Stimulated activated memory B cell treated with anti-CD40 and anti-IgM and Interleukin-4, amounts not matched to agents 10 μg/mL and 1 μg/mL and 100 μg/mL, for 72 hours (primary cell): ENCODE results near the gene TRPM3.

ENCODE experiments used
- ATAC-seq: fragments of 150-1000 bp; cut with Tn5 transposase; 2 replicates; pipeline ENCODE4 v1.10.0; 2021
- H3K27ac Mint-ChIP-seq: one replicate; pipeline ENCODE4 v1.8.0; 2022; ENCODE audit warnings: mild to moderate bottlenecking, mixed read lengths
- H3K27me3 Mint-ChIP-seq: one replicate; pipeline ENCODE4 v1.8.0; 2022; ENCODE audit warnings: mixed read lengths
- H3K36me3 Mint-ChIP-seq: one replicate; pipeline ENCODE4 v1.8.0; 2022; ENCODE audit warnings: mixed read lengths
- H3K4me1 Mint-ChIP-seq: one replicate; pipeline ENCODE4 v1.8.0; 2022; ENCODE audit warnings: mixed read lengths
- H3K4me3 Mint-ChIP-seq: one replicate; pipeline ENCODE4 v1.8.0; 2022; ENCODE audit warnings: mild to moderate bottlenecking, moderate library complexity, mixed read lengths
- H3K9me3 Mint-ChIP-seq: one replicate; pipeline ENCODE4 v1.8.0; 2022; ENCODE audit warnings: mixed read lengths

TRPM3 gene

DNA sequence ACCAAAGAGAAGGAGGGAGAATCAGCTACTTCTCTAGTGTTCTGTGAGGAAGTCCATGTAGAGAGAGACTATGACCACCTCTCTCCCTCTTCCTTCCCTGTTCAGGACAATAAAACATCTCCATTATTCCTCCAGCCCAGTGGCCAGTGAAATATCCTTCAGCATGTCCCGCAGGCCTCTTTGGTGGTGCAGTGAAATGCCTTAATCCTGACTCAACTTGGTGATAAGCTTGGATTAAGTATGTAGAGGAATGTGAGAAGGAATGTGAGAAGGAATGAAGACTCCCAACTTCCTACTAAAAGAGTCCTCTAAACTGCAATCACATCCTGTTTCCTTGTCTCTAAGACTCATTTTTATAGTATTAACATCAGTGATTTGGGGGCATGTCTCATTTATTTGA, 167.3 kb downstream of the TRPM3 start:
- Mint-ChIP-seq H3K4me3 (no peak overlapping the region), H3K27me3 (no peaks in the 10 kb centered on the region), H3K27ac (no peak overlapping the region), H3K9me3 (no peaks in the 10 kb centered on the region), H3K36me3 (no peaks in the 10 kb centered on the region), H3K4me1 (no peaks in the 10 kb centered on the region)
- no peak for ATAC-seq

DNA sequence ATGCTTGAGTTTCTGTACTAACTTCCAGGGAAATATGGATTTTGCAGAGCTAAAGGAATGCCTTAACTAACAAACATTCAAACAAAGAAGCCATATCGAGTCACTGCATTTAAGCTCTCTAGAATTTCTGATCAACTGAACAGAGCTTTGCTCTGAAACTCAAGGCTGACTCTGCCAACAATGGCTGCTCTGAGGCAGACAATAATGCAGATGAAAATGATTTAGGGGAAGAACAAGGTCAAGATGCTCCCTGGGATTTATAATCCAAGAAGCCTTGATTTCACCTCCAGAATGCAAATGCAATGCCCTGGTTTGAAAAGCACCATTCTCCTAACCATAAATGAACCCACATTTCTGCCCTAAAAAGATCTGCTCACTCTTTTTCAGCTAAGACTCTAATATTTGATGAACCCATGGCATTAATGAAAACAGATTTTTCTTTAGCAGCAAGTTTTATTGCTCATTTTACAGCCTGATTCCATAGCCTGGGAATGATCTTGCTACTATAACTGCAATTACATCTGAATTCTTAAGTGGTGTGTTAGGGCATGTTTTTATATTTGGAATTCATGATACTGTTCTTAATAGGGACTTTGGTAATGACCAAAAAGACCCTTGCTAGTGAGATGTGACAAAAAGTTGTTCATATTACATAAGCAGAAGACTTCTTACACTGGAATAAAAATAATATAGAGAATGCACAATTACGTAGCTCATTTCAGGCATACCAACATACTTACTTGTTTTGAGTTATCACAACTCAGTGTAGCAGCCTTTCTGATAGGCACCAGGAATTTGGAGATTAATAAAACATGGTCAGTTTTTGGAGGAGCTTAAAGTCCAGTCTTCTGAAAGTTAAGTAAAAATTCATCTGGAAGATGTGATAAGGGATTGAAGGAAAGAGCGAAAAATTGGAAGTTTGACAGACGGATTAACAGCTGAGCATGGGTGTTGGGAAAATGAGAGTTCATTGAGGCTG, 169.4 kb downstream of the TRPM3 start:
- Mint-ChIP-seq H3K9me3 (no peaks in the 10 kb centered on the region), H3K36me3 (no peaks in the 10 kb centered on the region), H3K27ac (no peak overlapping the region), H3K27me3 (no peaks in the 10 kb centered on the region), H3K4me3 (no peak overlapping the region), H3K4me1 (no peaks in the 10 kb centered on the region)
- no peak for ATAC-seq

DNA sequence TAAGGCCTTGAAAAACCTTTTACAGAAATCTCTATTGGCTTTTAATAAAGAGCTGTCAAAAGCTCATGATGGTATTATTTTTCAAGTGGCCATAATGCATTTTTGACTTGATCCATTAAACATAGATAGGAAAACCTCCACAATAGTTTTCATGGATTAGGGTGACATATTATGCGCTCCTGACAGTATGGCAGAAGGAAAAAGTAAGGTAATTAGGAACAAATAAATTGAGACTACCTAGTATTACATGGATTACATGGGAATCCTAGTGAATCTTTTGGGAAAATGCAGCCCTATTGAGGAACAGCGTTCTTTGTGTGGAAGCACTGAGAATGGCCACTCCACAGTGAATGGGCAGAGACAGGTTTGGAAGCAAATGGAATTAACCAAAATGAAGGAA, 171.2 kb downstream of the TRPM3 start:
- Mint-ChIP-seq H3K36me3 (no peaks in the 10 kb centered on the region), H3K4me3 (no peak overlapping the region), H3K27me3 (no peaks in the 10 kb centered on the region), H3K27ac (no peak overlapping the region), H3K9me3 (no peaks in the 10 kb centered on the region), H3K4me1 (no peaks in the 10 kb centered on the region)
- no peak for ATAC-seq

DNA sequence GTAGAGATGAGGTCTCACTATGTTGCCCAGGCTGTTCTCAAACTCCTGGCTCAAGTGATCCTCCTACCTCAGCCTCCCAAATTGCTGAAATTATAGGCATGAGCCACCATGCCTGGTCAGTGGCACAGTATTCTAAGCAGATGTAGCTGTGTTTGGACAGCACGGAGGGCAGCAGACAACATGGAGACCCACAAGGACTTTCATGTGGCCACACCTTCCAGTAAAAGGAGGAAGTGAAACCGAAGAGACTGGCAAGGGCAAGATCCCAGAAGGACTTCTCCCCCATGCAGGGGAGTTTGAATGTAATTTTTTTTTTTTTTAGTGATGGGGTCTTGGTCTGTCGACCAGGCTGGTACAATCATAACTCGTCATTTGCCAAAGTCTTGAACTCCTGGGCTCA, 172.2 kb downstream of the TRPM3 start:
- Mint-ChIP-seq H3K4me3 (no peak overlapping the region), H3K27me3 (no peaks in the 10 kb centered on the region), H3K27ac (no peak overlapping the region), H3K9me3 (no peaks in the 10 kb centered on the region), H3K4me1 (no peaks in the 10 kb centered on the region), H3K36me3 (no peaks in the 10 kb centered on the region)
- no peak for ATAC-seq

DNA sequence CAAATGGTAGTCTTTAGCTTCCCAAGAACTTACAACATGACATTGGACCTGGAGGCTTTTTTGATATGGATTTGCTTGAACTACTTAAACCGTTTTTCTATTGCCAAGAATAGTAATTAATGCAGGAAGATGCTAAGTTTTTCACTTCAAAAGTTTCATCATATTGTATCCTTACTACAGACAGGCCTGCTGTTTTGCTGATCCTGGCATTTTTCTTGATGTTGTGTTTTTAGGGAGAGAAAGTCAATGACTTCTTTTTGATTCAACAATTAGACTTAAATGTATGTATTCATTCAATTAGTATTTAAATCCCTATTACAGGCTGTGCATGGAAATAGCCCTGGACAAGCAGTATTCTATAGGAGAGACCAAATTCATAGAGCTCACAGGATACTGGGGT, 172.7 kb downstream of the TRPM3 start:
- no peaks in the 10 kb centered on the region for H3K4me1 Mint-ChIP-seq
- H3K27me3 Mint-ChIP-seq: no peaks in the 10 kb centered on the region
- H3K9me3 Mint-ChIP-seq: no peaks in the 10 kb centered on the region
- no peak overlapping the region for H3K27ac Mint-ChIP-seq
- H3K4me3 Mint-ChIP-seq: no peak overlapping the region
- no peaks in the 10 kb centered on the region for H3K36me3 Mint-ChIP-seq
- ATAC-seq: no peak

DNA sequence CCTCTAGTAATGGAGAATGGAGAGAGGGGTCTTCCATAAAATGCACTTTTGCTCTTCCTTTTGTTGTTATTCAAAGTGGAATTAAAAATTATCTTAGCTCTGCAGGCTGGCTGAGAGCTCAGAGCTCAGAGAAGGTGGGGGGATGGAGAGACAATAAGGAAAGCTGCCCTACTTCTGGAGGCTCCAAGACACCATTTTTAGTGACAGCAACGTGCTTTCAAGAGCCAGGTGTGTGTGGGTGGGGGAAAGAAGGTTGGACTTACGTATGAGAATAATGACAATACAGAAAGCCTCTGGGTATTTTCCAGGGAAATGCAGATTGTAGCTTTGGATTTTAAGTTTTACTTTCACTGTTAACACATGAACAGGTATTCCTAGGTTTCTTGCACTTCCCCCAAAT, 173.9 kb downstream of the TRPM3 start:
- no peak for ATAC-seq
- no peaks in the 10 kb centered on the region for H3K27me3 Mint-ChIP-seq

DNA sequence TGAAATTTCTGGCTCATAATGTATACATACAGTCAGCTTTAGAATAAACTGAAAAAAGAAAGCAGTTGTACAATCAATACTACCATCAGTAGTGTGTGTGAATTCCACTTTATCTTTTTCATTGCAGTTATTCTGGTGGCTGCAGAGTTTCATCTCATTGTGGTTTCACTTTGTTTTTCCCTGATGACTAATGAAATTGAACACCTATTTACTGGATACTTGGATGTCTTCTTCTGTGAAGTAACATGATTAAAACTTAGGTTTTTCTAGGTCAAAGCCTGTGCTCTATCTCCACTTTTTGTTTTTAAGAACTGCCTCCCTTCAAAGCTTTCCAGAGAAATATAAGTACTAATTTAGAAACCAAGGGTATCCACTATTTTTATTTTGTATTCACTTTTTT, 174.3 kb downstream of the TRPM3 start:
- no peaks in the 10 kb centered on the region for H3K27me3 Mint-ChIP-seq
- no peaks in the 10 kb centered on the region for H3K9me3 Mint-ChIP-seq
- H3K27ac Mint-ChIP-seq: no peak overlapping the region
- H3K4me3 Mint-ChIP-seq: no peak overlapping the region
- H3K36me3 Mint-ChIP-seq: no peaks in the 10 kb centered on the region
- H3K4me1 Mint-ChIP-seq: no peaks in the 10 kb centered on the region
- ATAC-seq: no peak

More for the DNA sequence above, 173.9 kb downstream of the TRPM3 start:
- Mint-ChIP-seq H3K36me3 (no peaks in the 10 kb centered on the region), H3K9me3 (no peaks in the 10 kb centered on the region), H3K27ac (no peak overlapping the region), H3K4me1 (no peaks in the 10 kb centered on the region), H3K4me3 (no peak overlapping the region)

DNA sequence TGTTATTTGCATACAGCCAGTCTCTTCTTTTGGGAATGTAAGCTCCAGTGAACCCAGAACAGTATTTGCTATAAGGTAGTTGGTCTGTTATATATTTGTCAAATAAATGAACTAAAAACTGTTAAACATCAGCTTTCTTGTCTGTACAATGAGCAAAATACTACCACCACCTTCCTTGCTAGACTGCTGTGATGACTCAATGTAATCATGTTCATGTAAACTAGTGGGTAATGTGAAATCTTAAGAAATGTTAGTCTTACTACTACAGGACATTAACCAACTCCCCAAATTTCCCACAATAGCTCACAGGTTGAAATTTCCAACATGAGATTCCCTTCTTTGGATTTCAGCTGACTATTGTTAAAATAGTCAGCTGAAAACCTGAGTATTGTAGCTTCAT, 176.1 kb downstream of the TRPM3 start:
- Mint-ChIP-seq H3K27ac (no peak overlapping the region), H3K9me3 (no peaks in the 10 kb centered on the region), H3K4me1 (no peaks in the 10 kb centered on the region), H3K36me3 (no peaks in the 10 kb centered on the region), H3K27me3 (no peaks in the 10 kb centered on the region), H3K4me3 (no peak overlapping the region)
- no peak for ATAC-seq

DNA sequence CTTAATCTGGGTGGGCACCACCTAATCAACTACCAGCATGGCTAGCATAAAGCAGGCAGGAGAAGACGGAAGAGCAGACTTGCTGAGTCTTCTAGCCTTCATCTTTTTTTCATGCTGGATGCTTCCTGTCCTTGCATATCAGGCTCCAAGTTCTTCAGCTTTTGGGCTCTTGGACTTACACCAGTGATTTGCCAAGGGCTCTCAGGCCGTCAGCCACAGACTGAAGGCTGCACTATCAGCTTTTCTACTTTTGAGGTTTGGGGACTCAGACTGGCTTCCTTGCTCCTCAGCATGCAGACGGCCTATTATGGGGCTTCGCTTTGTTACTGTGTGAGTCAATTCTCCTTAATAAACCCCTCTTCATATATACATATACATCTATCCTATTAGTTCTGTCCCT, 180.2 kb downstream of the TRPM3 start:
- no peaks in the 10 kb centered on the region for H3K9me3 Mint-ChIP-seq
- H3K27me3 Mint-ChIP-seq: no peaks in the 10 kb centered on the region
- no peaks in the 10 kb centered on the region for H3K36me3 Mint-ChIP-seq
- H3K27ac Mint-ChIP-seq: no peak overlapping the region
- H3K4me3 Mint-ChIP-seq: no peak overlapping the region
- ATAC-seq: no peak
- no peaks in the 10 kb centered on the region for H3K4me1 Mint-ChIP-seq

DNA sequence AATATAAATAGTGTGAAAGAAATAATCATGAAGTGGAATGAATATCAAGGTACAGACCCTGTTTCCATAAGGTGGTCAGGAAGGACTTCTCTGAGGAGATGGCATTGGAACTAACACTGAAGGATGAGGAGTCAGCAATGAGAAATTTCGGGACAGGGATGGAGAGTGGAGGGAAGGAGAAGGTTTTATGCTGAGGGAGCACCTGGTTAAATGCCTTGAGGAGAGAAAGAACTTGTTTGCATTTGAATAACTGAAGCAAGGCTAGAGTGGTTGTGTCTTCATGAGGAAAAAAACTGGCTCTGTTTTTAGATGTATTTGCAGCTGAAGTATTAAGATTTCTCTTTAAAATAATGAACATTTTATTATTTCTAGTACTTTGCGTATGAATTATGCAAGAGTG, 180.8 kb downstream of the TRPM3 start:
- ATAC-seq: no peak
- no peaks in the 10 kb centered on the region for H3K36me3 Mint-ChIP-seq

DNA sequence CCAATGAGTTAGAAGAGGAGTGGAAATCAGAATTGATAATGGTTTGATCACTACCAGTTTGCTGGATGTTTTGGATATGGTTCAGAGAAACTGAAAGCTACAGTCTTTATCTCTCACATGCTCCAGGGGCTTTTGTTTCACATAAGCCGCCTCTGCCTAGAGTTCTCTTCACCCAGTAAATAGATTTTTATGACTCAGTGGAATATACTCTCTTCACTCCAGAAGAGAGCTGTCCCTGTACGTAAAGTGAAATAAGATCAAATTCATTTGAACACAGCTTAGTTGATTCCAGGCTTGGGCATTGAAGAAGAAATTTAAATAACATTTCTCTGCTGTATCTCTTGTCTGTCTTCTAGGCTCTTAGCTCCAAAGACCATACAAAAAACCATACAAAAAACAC, 184.9 kb downstream of the TRPM3 start:
- ATAC-seq: no peak
- Mint-ChIP-seq H3K4me3 (no peak overlapping the region), H3K4me1 (no peaks in the 10 kb centered on the region), H3K27ac (no peak overlapping the region), H3K27me3 (no peaks in the 10 kb centered on the region), H3K9me3 (no peaks in the 10 kb centered on the region), H3K36me3 (no peaks in the 10 kb centered on the region)

More for the DNA sequence above, 180.8 kb downstream of the TRPM3 start:
- Mint-ChIP-seq H3K4me1 (no peaks in the 10 kb centered on the region), H3K9me3 (no peaks in the 10 kb centered on the region), H3K4me3 (no peak overlapping the region), H3K27me3 (no peaks in the 10 kb centered on the region), H3K27ac (no peak overlapping the region)

DNA sequence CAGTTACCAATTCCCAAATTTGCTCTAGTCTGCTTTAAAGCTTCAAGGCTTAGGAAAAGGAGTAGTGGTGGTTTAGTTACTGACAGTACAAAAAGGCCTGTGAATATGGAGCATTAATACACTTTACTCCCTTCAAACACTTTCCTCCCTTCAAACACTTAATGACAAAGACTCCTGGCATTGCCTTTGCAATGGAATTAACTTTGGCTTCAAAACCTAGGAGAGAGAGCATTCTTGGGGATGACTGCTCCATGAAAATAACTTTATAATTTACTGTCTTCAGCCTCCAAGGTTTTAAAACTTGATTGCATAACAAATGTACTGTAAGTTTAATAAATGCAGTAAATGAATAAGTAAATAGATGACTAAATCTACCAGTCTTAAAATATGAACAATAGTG, 185.6 kb downstream of the TRPM3 start:
- Mint-ChIP-seq H3K4me3 (no peak overlapping the region), H3K27me3 (no peaks in the 10 kb centered on the region), H3K4me1 (no peaks in the 10 kb centered on the region), H3K9me3 (no peaks in the 10 kb centered on the region), H3K36me3 (no peaks in the 10 kb centered on the region), H3K27ac (no peak overlapping the region)
- no peak for ATAC-seq

DNA sequence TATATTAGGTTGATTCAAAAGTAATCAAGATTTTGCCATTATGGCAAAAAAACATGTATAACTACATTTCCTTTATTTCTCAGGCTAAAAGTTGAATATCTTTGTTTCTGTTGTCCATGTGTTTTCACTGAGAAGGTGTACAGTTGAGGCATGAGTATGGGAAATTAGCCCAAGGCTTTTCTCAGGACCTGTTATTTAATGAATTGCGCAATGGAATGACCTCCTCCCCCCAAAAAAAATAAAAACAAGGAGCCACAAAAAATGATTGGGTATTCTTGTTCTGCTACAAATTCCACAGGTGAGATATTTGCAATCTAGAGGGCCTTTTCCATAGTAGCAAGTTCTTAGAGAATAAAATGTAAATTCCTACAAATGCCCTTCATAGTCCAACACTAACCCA, 186.8 kb downstream of the TRPM3 start:
- H3K27me3 Mint-ChIP-seq: no peaks in the 10 kb centered on the region
- H3K9me3 Mint-ChIP-seq: no peaks in the 10 kb centered on the region
- no peak overlapping the region for H3K27ac Mint-ChIP-seq
- no peaks in the 10 kb centered on the region for H3K4me1 Mint-ChIP-seq
- ATAC-seq: no peak
- H3K4me3 Mint-ChIP-seq: no peak overlapping the region
- no peaks in the 10 kb centered on the region for H3K36me3 Mint-ChIP-seq

DNA sequence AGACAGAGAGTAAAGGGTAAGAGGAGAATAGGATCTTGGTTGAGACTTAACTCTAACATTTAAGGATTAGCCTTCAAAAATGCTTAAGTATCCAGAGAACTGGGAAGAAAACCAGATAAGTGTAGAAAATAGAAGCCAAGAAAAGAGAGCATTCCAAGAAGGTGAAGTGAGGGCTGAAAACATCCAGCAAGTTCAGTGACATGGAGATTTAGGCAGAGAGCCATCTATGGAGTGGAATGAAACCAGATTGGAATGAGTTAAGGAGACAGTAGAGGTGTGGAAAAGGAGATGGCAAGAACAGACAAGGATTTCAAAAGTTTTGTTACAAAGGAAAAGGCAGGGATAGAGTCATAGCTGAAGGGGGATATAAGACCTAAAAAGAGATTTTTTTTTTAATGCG, 188.1 kb downstream of the TRPM3 start:
- no peak overlapping the region for H3K27ac Mint-ChIP-seq

DNA sequence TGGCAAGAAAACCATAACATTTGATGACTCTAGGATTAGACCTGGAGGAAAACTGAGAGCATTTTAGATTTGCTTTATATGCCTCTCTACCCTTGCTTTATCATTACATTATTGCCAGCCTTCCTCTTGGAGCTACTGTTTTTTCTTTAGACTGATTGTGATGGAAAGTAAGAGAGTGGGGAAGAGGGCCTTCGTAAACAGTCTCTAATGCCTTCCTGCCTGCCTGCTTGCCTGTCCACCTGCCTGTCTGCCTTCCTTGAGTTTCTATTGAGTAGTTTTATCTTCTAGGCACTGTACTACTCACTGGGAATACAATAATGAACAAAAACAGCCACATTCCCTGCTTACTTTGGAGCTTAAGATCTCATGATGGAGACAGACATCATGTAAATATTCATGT, 189.3 kb downstream of the TRPM3 start:
- Mint-ChIP-seq H3K9me3 (peaks cover 2% of the 10 kb centered on the region), H3K4me1 (no peaks in the 10 kb centered on the region), H3K27ac (no peak overlapping the region), H3K27me3 (no peaks in the 10 kb centered on the region), H3K36me3 (no peaks in the 10 kb centered on the region), H3K4me3 (no peak overlapping the region)
- no peak for ATAC-seq

More for the DNA sequence above, 188.1 kb downstream of the TRPM3 start:
- Mint-ChIP-seq H3K27me3 (no peaks in the 10 kb centered on the region), H3K9me3 (peaks cover 2% of the 10 kb centered on the region), H3K4me1 (no peaks in the 10 kb centered on the region), H3K36me3 (no peaks in the 10 kb centered on the region), H3K4me3 (no peak overlapping the region)
- ATAC-seq: no peak

DNA sequence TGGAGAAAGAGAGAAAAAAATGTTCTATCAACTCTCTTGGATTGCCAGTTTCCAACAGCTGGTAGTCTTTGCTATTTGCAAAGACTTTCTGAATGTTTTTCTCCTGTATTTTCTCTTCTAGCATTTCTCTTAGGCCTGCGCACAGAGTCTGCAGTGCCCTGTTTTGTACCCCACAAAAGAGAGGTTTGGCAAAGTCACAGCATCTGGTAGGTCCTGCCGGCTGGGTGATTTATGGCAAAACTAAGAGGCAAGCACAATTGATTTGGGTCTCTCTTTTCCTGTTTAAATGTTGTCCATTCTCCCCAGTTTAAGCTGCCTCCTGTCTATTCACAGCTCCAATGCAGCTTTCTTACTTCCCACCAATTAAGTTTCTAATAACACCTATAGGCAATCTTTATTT, 193.9 kb downstream of the TRPM3 start:
- no peaks in the 10 kb centered on the region for H3K27me3 Mint-ChIP-seq
- no peaks in the 10 kb centered on the region for H3K4me1 Mint-ChIP-seq
- no peak overlapping the region for H3K27ac Mint-ChIP-seq
- H3K4me3 Mint-ChIP-seq: no peak overlapping the region
- ATAC-seq: no peak
- H3K9me3 Mint-ChIP-seq: peaks cover 2% of the 10 kb centered on the region
- H3K36me3 Mint-ChIP-seq: no peaks in the 10 kb centered on the region
